Islet precursor cell (in vitro differentiated cells): Measurements from ENCODE around the gene CYFIP2.

Source experiments
- DNase-seq: peaks from one replicate; pipeline ENCODE4 v3.0.0-alpha.2; 2018

The CYFIP2 gene

DNA sequence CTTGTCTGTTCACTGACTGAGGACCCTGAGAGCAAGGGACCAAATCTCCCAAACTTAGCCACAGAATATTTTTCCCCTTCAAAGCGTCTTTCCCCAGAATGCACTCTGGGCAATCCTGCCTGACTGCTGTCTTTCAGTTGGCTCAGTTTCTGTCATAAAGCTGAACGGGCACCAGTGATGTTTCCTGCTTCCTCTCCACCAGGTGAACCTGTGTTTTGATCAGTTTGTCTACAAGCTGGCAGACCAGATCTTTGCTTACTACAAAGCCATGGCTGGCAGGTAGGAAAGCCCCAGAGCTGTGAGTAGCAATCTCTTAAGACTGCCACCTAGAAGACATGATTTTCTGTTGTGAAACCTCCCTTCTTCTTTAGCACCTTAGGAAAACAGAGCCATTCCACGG lies 61.8 kb downstream of the CYFIP2 start:
- DNase-seq = no peak

GRCh38 chr5:157328277-157328912 lies 62.5 kb downstream of the CYFIP2 start:
- peak; percentile 80 for DNase-seq

DNA sequence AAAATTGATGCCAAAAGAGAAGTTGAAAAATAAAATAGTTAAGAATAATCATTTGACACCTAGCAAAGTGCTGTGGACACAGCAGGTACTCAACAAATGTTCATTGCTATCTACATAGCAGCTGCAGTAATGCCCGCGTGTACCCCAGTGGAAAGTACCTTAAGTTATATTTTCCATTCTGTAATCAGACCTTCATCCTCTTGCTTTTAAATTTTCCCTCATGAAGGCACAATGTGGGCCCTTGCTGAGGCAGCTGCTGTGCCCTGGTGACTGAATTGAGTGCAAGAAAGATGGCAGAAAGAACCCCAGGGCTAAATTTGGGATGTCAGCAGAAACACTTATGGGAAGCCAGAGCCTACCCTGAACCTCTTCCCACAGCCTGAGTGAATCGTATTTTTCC lies 65.9 kb downstream of the CYFIP2 start:
- no peak for DNase-seq

DNA sequence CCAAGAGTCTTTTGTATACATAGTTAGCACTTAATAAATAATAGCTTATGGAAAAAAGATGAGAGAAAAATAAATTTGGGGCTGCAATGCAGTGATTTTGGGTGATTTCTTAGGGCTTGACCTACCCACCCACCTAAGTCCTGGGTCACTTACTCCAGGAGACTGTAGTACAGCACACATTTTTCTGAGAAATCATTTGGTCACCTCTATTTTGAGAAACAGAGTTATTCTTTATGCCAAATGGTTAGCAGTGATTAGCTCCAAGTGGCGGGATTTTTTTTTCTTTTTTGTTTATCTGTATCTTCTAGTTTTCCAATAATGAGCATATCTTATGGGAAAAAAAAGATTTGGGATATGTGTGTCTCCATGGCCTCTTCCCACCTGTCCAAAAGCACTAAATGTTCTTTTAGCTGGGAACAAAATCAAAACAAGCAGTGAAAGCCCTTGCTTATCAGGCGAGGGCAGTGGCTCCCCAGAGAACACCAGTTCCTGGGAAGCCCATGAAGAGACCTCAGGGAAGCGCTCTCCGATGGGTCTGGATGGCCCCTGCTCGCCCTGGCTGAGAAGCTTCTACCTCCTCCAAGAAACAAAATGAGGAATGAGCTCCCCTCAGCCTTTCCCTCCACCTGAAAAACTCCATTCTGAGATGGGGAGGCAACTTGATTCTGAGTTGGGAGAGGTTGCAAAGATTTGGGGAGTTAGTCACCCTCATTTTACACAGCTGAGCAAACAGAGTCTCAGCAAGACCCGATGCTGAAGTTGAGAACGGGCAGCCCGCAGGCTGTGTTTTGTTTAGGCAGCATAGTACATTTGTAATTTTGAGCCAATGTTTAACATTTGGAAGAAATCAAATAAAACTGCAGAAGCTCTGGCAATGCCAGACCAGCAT lies 69.9 kb downstream of the CYFIP2 start:
- no peak for DNase-seq

GRCh38 chr5:157336423-157336744 lies 70.5 kb downstream of the CYFIP2 start:
- DNase-seq = no peak

DNA sequence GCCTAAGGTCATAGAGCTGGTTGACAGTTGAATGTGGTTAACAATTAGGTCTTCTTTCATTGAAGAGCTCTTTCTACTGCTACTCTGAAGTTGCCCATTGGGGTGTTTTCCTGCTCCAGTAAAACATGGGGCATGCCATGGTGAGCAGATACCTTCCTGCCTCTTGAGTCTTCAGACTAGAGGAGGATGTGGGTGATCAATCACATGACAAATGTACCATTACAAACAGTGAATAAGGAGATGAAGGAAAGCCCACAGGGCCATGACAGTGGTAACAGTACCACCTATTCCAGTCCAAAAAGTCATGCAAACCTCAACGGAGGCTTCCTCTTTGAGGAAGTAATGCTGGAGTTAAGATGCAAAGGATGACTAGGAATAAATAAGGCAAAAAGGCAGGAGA lies 73.5 kb downstream of the CYFIP2 start:
- DNase-seq = no peak

- no peak for DNase-seq
Measured at GRCh38 chr5:157342822-157343402, 77.0 kb downstream of the CYFIP2 start.

- peak; percentile 7 for DNase-seq
Measured at GRCh38 chr5:157343842-157344790, 78.2 kb downstream of the CYFIP2 start.

- DNase-seq = no peak
Measured at GRCh38 chr5:157345067-157345466, 79.1 kb downstream of the CYFIP2 start.

DNA sequence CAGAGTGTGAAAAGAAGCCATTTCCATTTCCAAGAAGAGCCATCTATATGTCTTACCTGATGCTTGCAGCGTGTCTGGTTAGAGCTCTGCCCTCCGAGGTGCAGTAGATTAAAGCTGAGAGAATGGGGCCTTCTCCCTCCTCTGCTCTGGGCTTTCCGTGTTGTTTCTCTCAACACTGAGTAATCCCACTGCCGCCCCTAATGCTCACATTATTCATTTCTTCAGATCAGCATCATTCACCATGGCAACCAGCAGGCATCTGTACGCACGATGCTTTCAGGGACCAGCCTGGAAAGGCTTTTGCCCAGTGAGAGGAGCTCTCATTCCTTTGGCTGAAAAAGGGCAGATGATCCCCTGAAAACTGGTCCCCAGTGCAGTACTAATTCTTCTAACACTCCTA lies 79.6 kb downstream of the CYFIP2 start:
- peak; percentile 24 for DNase-seq

- DNase-seq = peak; percentile 51
Measured at GRCh38 chr5:157347301-157348048, 81.6 kb downstream of the CYFIP2 start.

- no peak for DNase-seq
Measured at GRCh38 chr5:157348049-157348400, 82.1 kb downstream of the CYFIP2 start.

DNA sequence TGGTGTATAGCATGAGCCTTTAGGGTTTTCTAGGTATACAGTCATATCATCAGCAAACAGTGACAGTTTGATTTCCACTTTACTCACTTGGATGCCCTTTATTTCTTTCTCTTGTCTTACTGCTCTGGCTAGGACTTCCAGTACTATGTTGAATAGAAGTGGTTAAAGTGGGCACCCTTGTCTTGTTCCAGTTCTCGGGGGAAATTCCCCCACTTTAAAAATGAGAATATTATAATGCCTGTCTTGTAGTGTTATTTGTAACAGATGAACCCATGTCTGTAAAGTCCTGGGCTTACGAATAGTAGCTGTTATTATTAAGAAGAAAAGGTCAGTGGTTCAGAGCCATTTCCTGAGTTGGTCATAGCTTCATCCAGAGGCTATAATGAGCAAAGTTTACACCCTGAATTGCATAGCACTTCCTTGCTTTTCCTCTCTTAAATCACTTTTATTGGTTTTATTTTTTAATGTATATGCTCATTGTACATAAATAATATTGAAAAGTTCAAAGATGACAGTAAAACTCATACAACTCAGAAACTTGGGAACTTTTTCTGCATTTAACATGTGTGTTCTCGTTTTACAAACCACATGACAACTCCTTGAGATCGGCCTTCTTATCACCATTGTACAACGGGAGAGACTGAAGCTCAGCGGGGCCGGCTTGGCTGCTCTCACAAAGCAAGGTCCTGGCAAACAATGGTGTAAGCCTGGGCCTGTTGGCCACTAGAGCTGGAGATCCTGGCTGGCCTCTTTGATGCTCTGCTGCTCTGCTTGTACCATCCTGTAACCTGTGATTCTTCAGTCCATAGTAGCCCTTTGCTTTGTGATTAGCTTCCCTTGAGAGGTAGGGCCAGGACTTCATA lies 85.2 kb downstream of the CYFIP2 start:
- DNase-seq = peak; percentile 31

DNA sequence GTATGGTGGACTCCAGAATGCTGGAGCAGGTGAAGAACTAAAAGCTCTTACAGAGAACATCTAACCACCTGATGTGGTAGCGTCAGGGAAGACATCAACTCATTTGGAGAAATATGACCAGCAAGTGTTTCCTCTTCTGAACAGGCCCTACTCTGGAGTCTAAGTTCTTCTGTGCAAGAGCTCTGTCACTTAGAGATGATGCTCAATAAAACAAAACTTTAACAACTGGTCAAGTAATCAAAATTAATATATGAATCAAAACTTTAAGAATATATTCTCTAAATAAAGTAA lies 85.8 kb downstream of the CYFIP2 start:
- DNase-seq = no peak

- DNase-seq = peak; percentile 37
Measured at GRCh38 chr5:157352756-157353340, 86.9 kb downstream of the CYFIP2 start.

DNA sequence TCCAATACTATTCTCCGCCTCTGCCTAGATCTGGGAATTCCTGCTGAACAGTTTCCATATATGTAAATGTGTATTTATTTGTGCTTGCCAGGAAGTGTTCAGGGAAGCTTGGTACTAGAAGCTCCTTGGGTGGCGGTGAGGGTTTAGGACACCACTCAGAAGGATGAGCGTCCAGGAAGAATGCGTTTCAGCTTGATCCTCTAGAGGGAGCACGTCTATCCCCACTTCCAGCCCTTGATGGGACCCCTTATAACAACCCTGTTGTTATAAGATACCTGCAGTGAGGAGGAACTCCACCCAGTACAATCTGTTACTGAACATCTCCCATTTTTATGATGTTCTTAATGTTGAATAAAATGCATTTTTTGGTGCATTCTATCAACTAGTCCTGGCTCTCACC lies 88.9 kb downstream of the CYFIP2 start:
- peak; percentile 51 for DNase-seq

GRCh38 chr5:157356576-157356975 lies 90.7 kb downstream of the CYFIP2 start:
- peak; percentile 13 for DNase-seq

- DNase-seq = peak; percentile 16
Measured at GRCh38 chr5:157357823-157358222, 91.9 kb downstream of the CYFIP2 start.

DNA sequence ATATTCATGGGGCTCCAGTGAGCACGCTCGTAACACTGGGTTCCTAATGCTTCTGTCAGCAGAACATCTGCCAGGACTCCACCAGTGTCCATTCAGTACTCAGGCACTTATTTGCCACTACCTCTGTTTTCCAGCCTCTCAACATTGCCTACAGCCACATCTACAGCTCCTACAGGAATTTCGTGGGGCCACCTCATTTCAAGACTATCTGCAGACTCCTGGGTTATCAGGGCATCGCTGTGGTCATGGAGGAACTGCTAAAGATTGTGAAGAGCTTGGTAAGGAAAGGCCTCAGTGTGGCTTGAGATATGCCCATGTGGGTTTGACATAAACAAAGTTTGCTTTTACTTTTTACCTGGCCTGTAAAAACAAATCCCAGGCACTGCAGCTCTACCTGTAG lies 92.9 kb downstream of the CYFIP2 start:
- DNase-seq = peak; percentile 33

GRCh38 chr5:157359356-157360055 lies 93.6 kb downstream of the CYFIP2 start:
- DNase-seq = peak; percentile 6
